Naive thymus-derived CD8-positive, alpha-beta T cell (primary cell): ENCODE measurements around the gene PDCD4. TPM values are rescaled to one million over a fixed set of nuclear protein-coding genes. Genes with fewer than 3 reads are reported as not detected.
A peak's percentile ranks its signal among the peaks of the same experiment; 100 is the strongest.

Experiments
- ATAC-seq, 2 donors: fragments of 150-1000 bp; cut with Tn5 transposase in 1 of 2; sonication (Bioruptor Pico), chemical (Tn5 transposase) in 1 of 2; 1 replicate in 1 of 2; 2 replicates in 1 of 2; pipeline ENCODE4 v1.10.0; 2021; ENCODE audit warnings: mild to moderate bottlenecking in 2 of 2, moderate library complexity in 2 of 2
- POLR2A ChIA-PET: fragments of 350-600 bp; sonication (Branson Sonifier 250); formaldehyde crosslinking; loops from one replicate; lab custom pipeline; 2021; ENCODE audit warnings: antibody characterized with exemption; lab: Charles Lee
- DNase-seq, 10 donors: peaks; one replicate each; pipeline versions ENCODE4 v3.0.0 to v3.0.0-alpha.2; 2020 to 2022
- H3K27ac Mint-ChIP-seq, 10 donors: one replicate each; pipeline ENCODE4 v1.8.0; 2020 to 2022; ENCODE audit warnings: mild to moderate bottlenecking in 10 of 10, mixed read lengths in 10 of 10, moderate library complexity in 4 of 10, inconsistent platforms in 1 of 10
- H3K27me3 Mint-ChIP-seq, 5 donors: one replicate each; pipeline ENCODE4 v1.8.0; 2021 to 2022; ENCODE audit warnings: mixed read lengths in 5 of 5
- H3K36me3 Mint-ChIP-seq, 3 donors: one replicate each; pipeline ENCODE4 v1.8.0; 2020 to 2022; ENCODE audit warnings: mixed read lengths in 3 of 3, mild to moderate bottlenecking in 2 of 3, inconsistent platforms in 1 of 3
- H3K4me1 Mint-ChIP-seq, 4 donors: one replicate each; pipeline ENCODE4 v1.8.0; 2021 to 2022; ENCODE audit warnings: mixed read lengths in 4 of 4
- H3K4me3 Mint-ChIP-seq, 10 donors: one replicate each; pipeline ENCODE4 v1.8.0; 2020 to 2022; ENCODE audit warnings: mild to moderate bottlenecking in 10 of 10, mixed read lengths in 10 of 10, moderate library complexity in 6 of 10, inconsistent platforms in 1 of 10
- H3K9me3 Mint-ChIP-seq, 9 donors: one replicate each; pipeline ENCODE4 v1.8.0; 2020 to 2022; ENCODE audit warnings: mixed read lengths in 9 of 9, mild to moderate bottlenecking in 3 of 9, inconsistent platforms in 1 of 9, moderate library complexity in 1 of 9
- polyA plus RNA-seq, 3 donors: library from polyadenylated mRNA; unstranded; fragments of 300-500 nt; fragmentation: Illumina TruSeq; gene quantifications; one replicate each; pipeline ENCODE4 v1.2.3, GENCODE V29; 2021
- total RNA-seq, 8 experiments: library from RNA in 2 of 8; stranded (reverse) in 2 of 8; gene quantifications; one replicate each; pipeline ENCODE4 v1.2.3 and lab custom pipeline; 2021 to 2026

The PDCD4 gene
- total and polyA plus RNA-seq, 5 experiments from 2014 or later = 318 to 385 (median 361) TPM

- H3K36me3 Mint-ChIP-seq = peaks cover 3 to 29% (median 3%) of the 10 kb centered on the region in 3 donors
- no peak for ATAC-seq
Measured at GRCh38 chr10:110872984-110873923, 1.5 kb downstream of the PDCD4 start.

GRCh38 chr10:110873951-110874350 lies 2.2 kb downstream of the PDCD4 start:
- no peak for ATAC-seq
- POLR2A ChIA-PET = interaction anchor here (1.8 to 3.1 kb wide), 3 partner anchors 9 to 49 kb away, joined by 5 to 87 read pairs (median 20); no protein-coding TSS in a partner anchor
- Mint-ChIP-seq H3K4me3 (peak overlapping the region; percentile 75 to 98 (median 92)), H3K27ac (peak overlapping the region; percentile 90 to 99 (median 95)), H3K9me3 (peaks cover 0 to 2% (median 0%) of the 10 kb centered on the region in 9 donors), H3K4me1 (peaks cover 28 to 77% (median 60%) of the 10 kb centered on the region in 4 donors), H3K27me3 (no peaks in the 10 kb centered on the region), H3K36me3 (peaks cover 3 to 36% (median 4%) of the 10 kb centered on the region in 3 donors)
- DNase-seq = no peak

More at GRCh38 chr10:110872984-110873923, 1.5 kb downstream of the PDCD4 start:
- no peak for DNase-seq
- peak overlapping the region; percentile 96 to 99 (median 98) for H3K27ac Mint-ChIP-seq
- no peaks in the 10 kb centered on the region for H3K27me3 Mint-ChIP-seq
- POLR2A ChIA-PET = interaction anchor here (0.6 to 3.1 kb wide), 17 partner anchors 9 to 663 kb away, joined by 3 to 87 read pairs (median 5); partner anchors contain the start of genes BBIP1 and SHOC2
- H3K4me3 Mint-ChIP-seq = peak overlapping the region; percentile 79 to 99 (median 95)
- peaks cover 0 to 2% (median 0%) of the 10 kb centered on the region in 9 donors for H3K9me3 Mint-ChIP-seq
- peaks cover 25 to 77% (median 60%) of the 10 kb centered on the region in 4 donors for H3K4me1 Mint-ChIP-seq

DNA sequence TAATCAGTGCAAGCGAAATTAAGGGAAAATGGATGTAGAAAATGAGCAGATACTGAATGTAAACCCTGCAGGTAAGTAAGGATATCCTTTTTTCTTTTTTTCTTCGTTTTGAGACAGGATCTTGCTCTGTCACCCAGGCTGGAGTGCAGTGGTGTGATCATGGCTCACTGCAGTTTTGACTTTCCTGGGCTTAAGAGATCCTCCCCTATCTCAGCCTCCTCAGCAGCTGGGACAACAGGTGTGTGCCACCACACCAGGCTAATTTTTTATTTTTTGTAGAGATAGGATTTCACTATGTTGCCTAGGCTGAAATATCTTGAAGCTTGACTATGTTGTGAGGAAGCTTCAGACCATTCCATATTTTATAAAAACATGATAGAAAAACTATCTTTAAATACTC lies 4.3 kb downstream of the PDCD4 start:
- Mint-ChIP-seq H3K9me3 (peaks cover 0 to 2% (median 0%) of the 10 kb centered on the region in 9 donors), H3K36me3 (peaks cover 0 to 49% (median 7%) of the 10 kb centered on the region in 3 donors), H3K4me1 (peaks cover 18 to 76% (median 59%) of the 10 kb centered on the region in 4 donors), H3K4me3 (peak overlapping the region in 9 of 10 donors; percentile 29 to 79 (median 57)), H3K27ac (peak overlapping the region; percentile 36 to 99 (median 74)), H3K27me3 (no peaks in the 10 kb centered on the region)
- ATAC-seq = no peak
- no peak for DNase-seq
- POLR2A ChIA-PET = interaction anchor here (0.6 to 1.4 kb wide), 3 partner anchors 9 to 23 kb away, joined by 3 read pairs; no protein-coding TSS in a partner anchor

DNA sequence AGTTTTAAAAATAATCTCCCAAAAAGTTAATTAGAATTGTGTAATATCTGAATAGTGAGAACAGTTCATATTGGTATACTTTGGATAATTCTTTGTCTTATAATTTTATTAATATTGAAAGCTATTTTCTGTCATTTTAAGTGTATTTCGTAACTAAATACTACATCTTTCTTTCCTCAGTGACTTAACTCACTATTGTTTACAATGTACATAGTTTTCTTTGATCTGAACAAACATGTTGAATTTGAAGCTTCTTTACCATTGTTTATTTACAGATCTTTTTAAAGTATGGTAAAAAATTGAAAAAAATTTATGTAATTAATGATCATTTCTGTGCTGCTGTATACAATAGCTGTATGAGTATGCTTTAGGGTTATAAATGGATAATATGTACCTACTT lies 5.1 kb downstream of the PDCD4 start:
- ATAC-seq (no peak), DNase-seq (no peak)
- peak overlapping the region in 7 of 10 donors; percentile 35 to 79 (median 66) for H3K27ac Mint-ChIP-seq
- H3K27me3 Mint-ChIP-seq = no peaks in the 10 kb centered on the region
- peaks cover 4 to 57% (median 11%) of the 10 kb centered on the region in 3 donors for H3K36me3 Mint-ChIP-seq
- H3K9me3 Mint-ChIP-seq = peaks cover 0 to under 1% (median 0%) of the 10 kb centered on the region in 9 donors
- POLR2A ChIA-PET = interaction anchor here (1.2 to 1.4 kb wide), 2 partner anchors 8 to 11 kb away, joined by 3 read pairs; no protein-coding TSS in a partner anchor
- peak overlapping the region in 3 of 10 donors; percentile 16 to 66 (median 33) for H3K4me3 Mint-ChIP-seq
- peaks cover 17 to 77% (median 58%) of the 10 kb centered on the region in 4 donors for H3K4me1 Mint-ChIP-seq

- Mint-ChIP-seq H3K4me1 (peaks cover 25 to 87% (median 75%) of the 10 kb centered on the region in 4 donors), H3K9me3 (no peaks in the 10 kb centered on the region), H3K4me3 (peak overlapping the region in 8 of 10 donors; percentile 1 to 50 (median 24)), H3K36me3 (peaks cover 13 to 83% (median 26%) of the 10 kb centered on the region in 3 donors), H3K27me3 (no peaks in the 10 kb centered on the region), H3K27ac (peak overlapping the region; percentile 17 to 83 (median 60))
- POLR2A ChIA-PET = interaction anchor here (0.8 to 1.2 kb wide), 3 partner anchors 18 to 375 kb away, joined by 3 to 5 read pairs (median 3); no protein-coding TSS in a partner anchor
- DNase-seq = no peak
- peak in 1 of 2 donors; percentile 26 for ATAC-seq
Measured at GRCh38 chr10:110880012-110880411, 8.3 kb downstream of the PDCD4 start.

GRCh38 chr10:110881247-110881646 lies 9.5 kb downstream of the PDCD4 start:
- ATAC-seq = no peak
- Mint-ChIP-seq H3K27ac (peak overlapping the region in 9 of 10 donors; percentile 15 to 82 (median 66)), H3K27me3 (no peaks in the 10 kb centered on the region), H3K4me3 (peak overlapping the region in 9 of 10 donors; percentile 8 to 71 (median 33)), H3K9me3 (no peaks in the 10 kb centered on the region), H3K4me1 (peaks cover 28 to 83% (median 72%) of the 10 kb centered on the region in 4 donors), H3K36me3 (peaks cover 16 to 83% (median 28%) of the 10 kb centered on the region in 3 donors)
- POLR2A ChIA-PET = interaction anchor here (1.0 kb wide), 1 partner anchor 10 kb away, joined by 3 read pairs; the partner anchor contains the start of gene PDCD4
- no peak for DNase-seq

GRCh38 chr10:110881905-110882304 lies 10.2 kb downstream of the PDCD4 start:
- POLR2A ChIA-PET = interaction anchor here (0.6 to 1.7 kb wide), 2 partner anchors 17 to 24 kb away, joined by 3 to 5 read pairs; no protein-coding TSS in a partner anchor
- H3K4me3 Mint-ChIP-seq = peak overlapping the region in 8 of 10 donors; percentile 30 to 71 (median 44)
- H3K27ac Mint-ChIP-seq = peak overlapping the region in 9 of 10 donors; percentile 55 to 84 (median 77)

GRCh38 chr10:110883924-110884323 lies 12.2 kb downstream of the PDCD4 start:
- peaks cover 21 to 81% (median 31%) of the 10 kb centered on the region in 3 donors for H3K36me3 Mint-ChIP-seq
- DNase-seq (no peak), ATAC-seq (peak in 1 of 2 donors; percentile 40)
- H3K9me3 Mint-ChIP-seq = no peaks in the 10 kb centered on the region
- POLR2A ChIA-PET = interaction anchor here (0.9 to 2.1 kb wide), 4 partner anchors 8 to 50 kb away, joined by 3 to 5 read pairs (median 4); no protein-coding TSS in a partner anchor
- H3K27ac Mint-ChIP-seq = peak overlapping the region; percentile 54 to 90 (median 84)
- peaks cover 30 to 79% (median 66%) of the 10 kb centered on the region in 4 donors for H3K4me1 Mint-ChIP-seq
- no peaks in the 10 kb centered on the region for H3K27me3 Mint-ChIP-seq
- peak overlapping the region; percentile 31 to 83 (median 72) for H3K4me3 Mint-ChIP-seq

More at GRCh38 chr10:110881905-110882304, 10.2 kb downstream of the PDCD4 start:
- Mint-ChIP-seq H3K4me1 (peaks cover 29 to 84% (median 73%) of the 10 kb centered on the region in 4 donors), H3K9me3 (no peaks in the 10 kb centered on the region), H3K36me3 (peaks cover 16 to 83% (median 28%) of the 10 kb centered on the region in 3 donors), H3K27me3 (no peaks in the 10 kb centered on the region)
- ATAC-seq (no peak), DNase-seq (no peak)

- no peaks in the 10 kb centered on the region for H3K9me3 Mint-ChIP-seq
- H3K27me3 Mint-ChIP-seq = no peaks in the 10 kb centered on the region
- DNase-seq (no peak), ATAC-seq (no peak)
- H3K4me3 Mint-ChIP-seq = peak overlapping the region in 6 of 10 donors; percentile 3 to 16 (median 11)
- POLR2A ChIA-PET = interaction anchor here (1.0 kb wide), 1 partner anchor 13 kb away, joined by 3 read pairs; no protein-coding TSS in a partner anchor
- H3K4me1 Mint-ChIP-seq = peaks cover 22 to 71% (median 56%) of the 10 kb centered on the region in 4 donors
- H3K36me3 Mint-ChIP-seq = peaks cover 20 to 81% (median 34%) of the 10 kb centered on the region in 3 donors
- H3K27ac Mint-ChIP-seq = peak overlapping the region; percentile 0 to 75 (median 36)
Measured at GRCh38 chr10:110885932-110886674, 14.4 kb downstream of the PDCD4 start.

GRCh38 chr10:110887560-110887959 lies 15.8 kb downstream of the PDCD4 start:
- Mint-ChIP-seq H3K4me1 (peaks cover 17 to 69% (median 53%) of the 10 kb centered on the region in 4 donors), H3K36me3 (peaks cover 14 to 79% (median 31%) of the 10 kb centered on the region in 3 donors), H3K4me3 (peak overlapping the region in 1 of 10 donors; percentile 26), H3K27me3 (no peaks in the 10 kb centered on the region), H3K27ac (peak overlapping the region in 6 of 10 donors; percentile 16 to 85 (median 40)), H3K9me3 (no peaks in the 10 kb centered on the region)
- ATAC-seq (no peak), DNase-seq (no peak)
- POLR2A ChIA-PET = interaction anchor here (1.0 kb wide), 1 partner anchor 15 kb away, joined by 5 read pairs; no protein-coding TSS in a partner anchor
